Stimulated activated CD4-positive, alpha-beta T cell treated with anti-CD3 and anti-CD28 coated beads, Interleukin-12 subunit alpha, Interleukin-12 subunit beta, amount 100 ng/mL, for 4 hours (primary cell): ENCODE measurements around the gene KCTD2.

ENCODE experiments used
- DNase-seq: peaks from one replicate; pipeline ENCODE4 v3.0.0-alpha.2; 2020

The KCTD2 gene

GRCh38 chr17:75103601-75104554 lies 56.9 kb downstream of the KCTD2 start:
- no peak for DNase-seq

GRCh38 chr17:75105126-75106080 lies 58.4 kb downstream of the KCTD2 start:
- no peak for DNase-seq

- no peak for DNase-seq
Observed at GRCh38 chr17:75108193-75108592, 61.2 kb downstream of the KCTD2 start.

- DNase-seq = no peak
Observed at GRCh38 chr17:75109046-75109406, 62.0 kb downstream of the KCTD2 start.

- peak; percentile 91 for DNase-seq
Observed at GRCh38 chr17:75109407-75110233, 62.6 kb downstream of the KCTD2 start, which contains the start of gene ARMC7. Gene ARMC7, plus strand, starts transcription at chr17:75109969. Its CDS starts 320 bp downstream, at chr17:75110289.

GRCh38 chr17:75110234-75110937 lies 63.4 kb downstream of the KCTD2 start:
- DNase-seq = peak; percentile 14

- no peak for DNase-seq
Observed at GRCh38 chr17:75111777-75112335, 64.8 kb downstream of the KCTD2 start.

GRCh38 chr17:75113798-75114551 lies 67.0 kb downstream of the KCTD2 start:
- DNase-seq = peak; percentile 84

- DNase-seq = no peak
Observed at GRCh38 chr17:75114552-75115314, 67.7 kb downstream of the KCTD2 start.
